Chondrocyte (in vitro differentiated cells): ENCODE measurements around the gene WDR11. TPM values are rescaled to one million over a fixed set of nuclear protein-coding genes. Genes with fewer than 3 reads are reported as not detected.

Source experiments
- DNase-seq: peaks from one replicate; pipeline ENCODE4 v3.0.0; 2021; ENCODE audit warnings: mixed read lengths, low spot score
- H3K27ac Mint-ChIP-seq: one replicate; pipeline ENCODE4 v1.8.0; 2021; ENCODE audit warnings: mild to moderate bottlenecking, moderate library complexity, mixed read lengths; ENCODE audit not compliant: unreplicated experiment
- H3K27me3 Mint-ChIP-seq: 2 replicates; pipeline ENCODE4 v1.8.0; 2021; ENCODE audit warnings: low read depth, mixed read lengths
- H3K36me3 Mint-ChIP-seq: 2 replicates; pipeline ENCODE4 v1.8.0; 2021; ENCODE audit warnings: low read depth, mixed read lengths
- H3K4me1 Mint-ChIP-seq: 2 replicates; pipeline ENCODE4 v1.8.0; 2021; ENCODE audit warnings: low read depth, mild to moderate bottlenecking, mixed read lengths
- H3K4me3 Mint-ChIP-seq: one replicate; pipeline ENCODE4 v1.8.0; 2021; ENCODE audit warnings: mild to moderate bottlenecking, moderate library complexity, mixed read lengths; ENCODE audit not compliant: unreplicated experiment
- H3K9me3 Mint-ChIP-seq: 2 replicates; pipeline ENCODE4 v1.8.0; 2021; ENCODE audit warnings: low read depth, mixed read lengths
- total RNA-seq: library from RNA; stranded (reverse); gene quantifications from 3 replicates; pipeline ENCODE4 v1.2.1, GENCODE V29; 2021
- TF ChIP-seq, protein P1 (sequence below): fragments of 200-600 bp; sonication (generic); IDR thresholded peaks from 2 replicates; pipeline ENCODE4 v1.5.0; 2021; ENCODE audit warnings: antibody characterized with exemption, mild to moderate bottlenecking, moderate library complexity

WDR11 gene
- total RNA-seq, 1 donor from 2014 or later = 54.6 TPM

DNA sequence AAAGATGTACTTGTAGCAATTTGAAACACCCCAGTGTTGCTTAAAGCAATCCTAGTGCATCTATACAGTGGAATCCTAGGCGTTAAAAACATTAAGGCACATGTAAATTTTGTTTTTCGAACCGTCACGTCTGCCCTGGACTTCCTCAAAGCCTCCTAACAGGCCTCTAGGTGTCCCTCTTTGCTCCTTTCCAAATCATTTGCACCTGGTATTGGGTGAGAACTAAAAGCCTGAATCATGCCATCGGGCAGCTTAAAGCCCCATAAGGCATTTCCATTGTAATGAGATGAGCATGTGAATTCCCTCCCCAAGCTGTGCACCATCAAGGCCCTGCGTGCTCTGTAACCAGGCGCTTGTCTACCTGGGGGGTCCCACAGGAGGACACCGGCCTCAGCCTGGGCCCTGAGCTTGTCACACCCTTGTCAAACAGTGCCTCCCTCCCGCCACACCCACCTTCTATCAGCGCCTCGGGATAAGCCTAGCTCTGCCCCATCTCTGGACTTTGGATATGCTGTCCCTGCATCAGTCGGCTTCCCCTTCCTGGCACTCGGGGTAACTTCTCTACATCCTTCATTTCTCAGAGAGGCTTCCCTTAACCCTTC is 89.2 kb downstream of the WDR11 start:
- Mint-ChIP-seq H3K4me3 (no peak overlapping the region), H3K36me3 (no peaks in the 10 kb centered on the region), H3K9me3 (peaks cover 4% of the 10 kb centered on the region), H3K27me3 (no peaks in the 10 kb centered on the region), H3K27ac (no peak overlapping the region), H3K4me1 (peaks cover 8% of the 10 kb centered on the region)
- TF ChIP-seq, protein P1, sequence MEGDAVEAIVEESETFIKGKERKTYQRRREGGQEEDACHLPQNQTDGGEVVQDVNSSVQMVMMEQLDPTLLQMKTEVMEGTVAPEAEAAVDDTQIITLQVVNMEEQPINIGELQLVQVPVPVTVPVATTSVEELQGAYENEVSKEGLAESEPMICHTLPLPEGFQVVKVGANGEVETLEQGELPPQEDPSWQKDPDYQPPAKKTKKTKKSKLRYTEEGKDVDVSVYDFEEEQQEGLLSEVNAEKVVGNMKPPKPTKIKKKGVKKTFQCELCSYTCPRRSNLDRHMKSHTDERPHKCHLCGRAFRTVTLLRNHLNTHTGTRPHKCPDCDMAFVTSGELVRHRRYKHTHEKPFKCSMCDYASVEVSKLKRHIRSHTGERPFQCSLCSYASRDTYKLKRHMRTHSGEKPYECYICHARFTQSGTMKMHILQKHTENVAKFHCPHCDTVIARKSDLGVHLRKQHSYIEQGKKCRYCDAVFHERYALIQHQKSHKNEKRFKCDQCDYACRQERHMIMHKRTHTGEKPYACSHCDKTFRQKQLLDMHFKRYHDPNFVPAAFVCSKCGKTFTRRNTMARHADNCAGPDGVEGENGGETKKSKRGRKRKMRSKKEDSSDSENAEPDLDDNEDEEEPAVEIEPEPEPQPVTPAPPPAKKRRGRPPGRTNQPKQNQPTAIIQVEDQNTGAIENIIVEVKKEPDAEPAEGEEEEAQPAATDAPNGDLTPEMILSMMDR = no peak
- no peak for DNase-seq

DNA sequence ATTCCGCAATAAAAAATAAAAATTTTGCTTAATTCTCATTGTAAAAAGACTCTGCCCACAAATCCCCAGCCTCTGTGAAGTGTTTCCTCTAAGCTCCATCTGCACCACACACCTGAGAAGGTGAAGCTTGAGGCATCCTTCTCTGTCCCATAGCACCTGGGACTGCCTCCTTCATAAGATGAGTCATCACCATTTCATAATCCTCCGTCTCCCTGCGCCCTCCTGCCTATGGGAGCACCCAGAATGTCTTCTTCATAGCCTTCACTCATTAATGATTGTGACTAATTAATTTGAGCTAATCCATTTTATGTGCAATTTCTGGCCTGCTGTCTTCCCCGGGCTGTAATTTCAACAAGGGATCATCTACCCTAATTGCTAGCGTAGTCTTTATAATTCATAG is 90.3 kb downstream of the WDR11 start:
- Mint-ChIP-seq H3K4me1 (peaks cover 8% of the 10 kb centered on the region), H3K27ac (no peak overlapping the region), H3K9me3 (no peaks in the 10 kb centered on the region), H3K4me3 (no peak overlapping the region), H3K36me3 (no peaks in the 10 kb centered on the region), H3K27me3 (no peaks in the 10 kb centered on the region)
- TF ChIP-seq, protein P1 = no peak
- DNase-seq = no peak

DNA sequence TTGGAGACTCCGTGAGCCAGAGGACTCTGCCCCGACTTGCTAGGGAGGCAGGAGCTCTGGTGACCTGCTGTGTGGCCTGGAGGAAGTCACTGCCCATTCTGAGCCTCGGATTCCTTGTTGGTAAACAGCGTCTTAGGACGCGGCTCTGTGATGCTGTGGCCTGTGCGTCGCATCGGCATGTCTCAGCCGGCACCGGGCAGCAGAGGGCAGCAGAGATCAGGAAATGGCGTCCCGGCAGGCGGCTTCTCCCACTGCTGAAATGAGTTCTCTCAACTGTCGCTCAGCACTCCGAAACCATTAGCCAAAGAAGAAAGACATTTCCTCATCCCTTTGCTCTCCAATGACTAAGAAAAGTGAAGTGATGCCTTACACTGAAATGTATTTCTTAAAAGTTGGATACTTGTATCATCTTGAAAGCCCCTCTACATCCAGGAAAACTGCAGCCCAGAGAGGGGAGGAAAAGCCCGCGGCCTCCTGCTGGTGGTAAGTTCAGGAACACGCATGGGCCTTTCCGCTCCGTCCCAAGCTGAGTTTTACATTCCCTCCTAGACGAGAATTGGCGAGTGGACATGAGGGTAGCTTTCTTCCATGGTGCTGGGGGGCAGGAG is 91.7 kb downstream of the WDR11 start:
- H3K27ac Mint-ChIP-seq = no peak overlapping the region
- no peaks in the 10 kb centered on the region for H3K36me3 Mint-ChIP-seq
- DNase-seq = no peak
- peaks cover 8% of the 10 kb centered on the region for H3K4me1 Mint-ChIP-seq
- H3K9me3 Mint-ChIP-seq = no peaks in the 10 kb centered on the region
- peak overlapping the region; percentile 51 for H3K4me3 Mint-ChIP-seq
- H3K27me3 Mint-ChIP-seq = no peaks in the 10 kb centered on the region
- TF ChIP-seq, protein P1 = peak; percentile 94

DNA sequence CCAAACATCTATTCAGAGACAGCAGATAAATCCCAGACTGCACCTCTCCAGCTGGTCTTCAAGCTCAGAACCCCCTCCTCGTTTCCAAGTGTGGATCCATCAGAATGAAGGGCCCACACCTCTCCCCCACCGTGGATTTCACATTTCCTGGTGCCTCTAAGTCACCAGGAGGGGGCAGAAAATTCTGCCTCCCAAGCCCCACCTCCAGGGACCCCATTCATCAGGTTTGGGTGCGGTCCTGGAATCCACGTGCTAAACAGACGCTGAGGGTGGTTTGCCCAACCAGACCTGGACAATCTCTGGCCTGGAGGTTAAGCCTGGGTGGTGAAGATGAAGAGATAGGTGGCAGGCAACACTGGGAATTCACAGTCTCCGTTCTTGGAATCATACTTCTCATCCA is 92.4 kb downstream of the WDR11 start:
- TF ChIP-seq, protein P1 = no peak
- DNase-seq = no peak
- H3K9me3 Mint-ChIP-seq = no peaks in the 10 kb centered on the region
- peaks cover 8% of the 10 kb centered on the region for H3K4me1 Mint-ChIP-seq
- no peak overlapping the region for H3K4me3 Mint-ChIP-seq
- no peak overlapping the region for H3K27ac Mint-ChIP-seq
- H3K36me3 Mint-ChIP-seq = no peaks in the 10 kb centered on the region
- no peaks in the 10 kb centered on the region for H3K27me3 Mint-ChIP-seq

DNA sequence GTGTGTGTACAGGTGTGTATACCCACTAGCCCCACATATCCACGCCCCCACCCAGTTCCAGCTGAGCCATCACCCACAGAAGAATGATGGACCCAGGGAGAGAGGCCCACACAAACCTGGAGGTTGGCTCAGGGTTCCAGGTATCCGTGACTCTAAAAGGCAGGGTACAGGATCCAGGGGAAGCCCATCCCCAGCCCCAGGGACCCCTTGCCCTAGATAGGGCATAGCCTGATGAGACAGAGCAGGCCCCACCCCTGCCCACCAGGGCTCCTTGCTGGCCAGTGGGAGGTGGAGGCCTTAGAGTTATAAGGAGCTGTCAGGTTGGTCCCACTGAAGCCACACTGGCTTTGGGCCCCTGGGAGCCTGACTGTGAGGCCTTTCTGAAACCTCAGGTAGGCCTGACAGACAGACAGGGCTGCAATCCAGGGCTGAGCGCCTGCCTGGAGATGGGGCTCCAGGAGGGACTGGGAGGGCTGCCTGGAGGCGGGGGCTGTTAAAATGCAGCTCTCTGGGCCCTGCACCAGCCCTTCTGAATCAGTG is 93.5 kb downstream of the WDR11 start:
- TF ChIP-seq, protein P1 = no peak
- H3K9me3 Mint-ChIP-seq = no peaks in the 10 kb centered on the region
- no peaks in the 10 kb centered on the region for H3K27me3 Mint-ChIP-seq
- no peak overlapping the region for H3K4me3 Mint-ChIP-seq
- peaks cover 11% of the 10 kb centered on the region for H3K4me1 Mint-ChIP-seq
- no peak overlapping the region for H3K27ac Mint-ChIP-seq
- no peak for DNase-seq
- H3K36me3 Mint-ChIP-seq = no peaks in the 10 kb centered on the region
